Body of pancreas (tissue), 4 donors: Measurements from ENCODE around the gene SLC34A3.

Experiments
- POLR2A ChIP-seq, 3 donors: fragments of 450-650 bp; IDR thresholded peaks; one replicate each; pipeline ENCODE4 v1.6.1; 2016; ENCODE audit warnings: antibody characterized with exemption in 3 of 3, mild to moderate bottlenecking in 2 of 3
- TF ChIP-seq, protein P1 (sequence below), 7 experiments: fragments of 450-650 bp in 4 of 7; fragments of 200-600 bp in 3 of 7; sonication (generic) in 3 of 7; IDR thresholded peaks; one replicate each; pipeline ENCODE4 v1.5.1; 2016 to 2019; ENCODE audit warnings: antibody characterized with exemption in 7 of 7

DNA sequence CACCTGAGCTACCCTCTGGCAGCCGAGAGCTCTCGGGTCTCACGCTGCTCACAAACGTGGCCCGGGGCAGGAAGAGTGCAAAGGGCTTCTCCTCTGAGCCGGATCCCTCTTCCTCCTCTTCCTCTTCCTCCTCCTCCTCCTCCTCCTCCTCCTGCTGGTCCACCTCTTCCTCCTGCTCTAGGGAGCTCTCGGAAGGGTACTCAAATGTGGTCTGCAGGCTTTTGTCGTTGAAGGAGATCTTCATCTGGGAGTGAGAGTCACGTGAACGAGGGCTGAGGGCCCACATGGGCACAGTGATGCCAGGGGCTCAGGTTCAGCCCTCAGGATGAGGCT lies 38.3 kb upstream of the SLC34A3 start:
- TF ChIP-seq, protein P1, sequence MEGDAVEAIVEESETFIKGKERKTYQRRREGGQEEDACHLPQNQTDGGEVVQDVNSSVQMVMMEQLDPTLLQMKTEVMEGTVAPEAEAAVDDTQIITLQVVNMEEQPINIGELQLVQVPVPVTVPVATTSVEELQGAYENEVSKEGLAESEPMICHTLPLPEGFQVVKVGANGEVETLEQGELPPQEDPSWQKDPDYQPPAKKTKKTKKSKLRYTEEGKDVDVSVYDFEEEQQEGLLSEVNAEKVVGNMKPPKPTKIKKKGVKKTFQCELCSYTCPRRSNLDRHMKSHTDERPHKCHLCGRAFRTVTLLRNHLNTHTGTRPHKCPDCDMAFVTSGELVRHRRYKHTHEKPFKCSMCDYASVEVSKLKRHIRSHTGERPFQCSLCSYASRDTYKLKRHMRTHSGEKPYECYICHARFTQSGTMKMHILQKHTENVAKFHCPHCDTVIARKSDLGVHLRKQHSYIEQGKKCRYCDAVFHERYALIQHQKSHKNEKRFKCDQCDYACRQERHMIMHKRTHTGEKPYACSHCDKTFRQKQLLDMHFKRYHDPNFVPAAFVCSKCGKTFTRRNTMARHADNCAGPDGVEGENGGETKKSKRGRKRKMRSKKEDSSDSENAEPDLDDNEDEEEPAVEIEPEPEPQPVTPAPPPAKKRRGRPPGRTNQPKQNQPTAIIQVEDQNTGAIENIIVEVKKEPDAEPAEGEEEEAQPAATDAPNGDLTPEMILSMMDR (IDR thresholded peaks at IDR 0.05), result no peak
- TF ChIP-seq POLR2A (IDR thresholded peaks at IDR 0.05), result no peak
